PC-9 (cell line): ENCODE data around the gene CACNA1H. TPM values are rescaled to one million over a fixed set of nuclear protein-coding genes. Genes with fewer than 3 reads are reported as not detected.

ENCODE experiments used
- BruUV-seq: library from RNA; stranded (reverse); fragments of 400-500 nt; replicated peaks from 2 replicates; lab custom pipeline; 2021; lab: Mats Ljungman, UMichigan
- CTCF ChIA-PET: fragments of 300-600 bp; sonication (Branson Sonifier 250); formaldehyde crosslinking; loops from one replicate; lab custom pipeline; 2022; ENCODE audit warnings: antibody characterized with exemption; lab: Charles Lee
- POLR2A ChIA-PET: fragments of 300-600 bp; sonication (Branson Sonifier 250); formaldehyde crosslinking; loops from one replicate; lab custom pipeline; 2022; ENCODE audit warnings: antibody characterized with exemption; ENCODE audit not compliant: unreplicated experiment; lab: Charles Lee
- DNase-seq, 2 experiments: peaks; one replicate each; pipeline versions ENCODE4 v3.0.0 to v3.0.0-alpha.2; 2015 to 2022; ENCODE audit warnings: mixed read lengths in 1 of 2
- H2AFZ ChIP-seq: fragments of 200-600 bp; sonication (generic); 2 replicates; pipeline ENCODE4 v1.8.1; 2017; ENCODE audit warnings: antibody characterized with exemption
- H3F3A ChIP-seq: fragments of 200-600 bp; sonication (generic); 2 replicates; pipeline ENCODE4 v1.8.1; 2017; ENCODE audit warnings: antibody characterized with exemption, mild to moderate bottlenecking, low read depth; ENCODE audit not compliant: insufficient read depth
- H3K27ac ChIP-seq: fragments of 200-600 bp; sonication (generic); 2 replicates; pipeline ENCODE4 v1.6.1; 2016; ENCODE audit warnings: mixed run types
- H3K27me3 ChIP-seq: fragments of 200-600 bp; sonication (generic); 2 replicates; pipeline ENCODE4 v1.6.1; 2016; ENCODE audit warnings: low read depth, mixed run types; ENCODE audit not compliant: insufficient read depth
- H3K36me3 ChIP-seq: fragments of 200-600 bp; sonication (generic); 2 replicates; pipeline ENCODE4 v1.6.1; 2016; ENCODE audit warnings: low read depth, mixed run types
- H3K4me1 ChIP-seq: fragments of 200-600 bp; sonication (generic); replicated peaks from 2 replicates; pipeline ENCODE4 v1.6.1; 2016; ENCODE audit warnings: mixed run types; ENCODE audit not compliant: insufficient read depth
- H3K4me2 ChIP-seq: fragments of 200-600 bp; sonication (generic); 2 replicates; pipeline ENCODE4 v1.6.1; 2017; ENCODE audit warnings: mixed run types
- H3K4me3 ChIP-seq: fragments of 200-600 bp; sonication (generic); 2 replicates; pipeline ENCODE4 v1.6.1; 2016; ENCODE audit warnings: mixed run types
- H3K79me2 ChIP-seq: fragments of 200-600 bp; sonication (generic); 2 replicates; pipeline ENCODE4 v1.6.1; 2017; ENCODE audit warnings: low read depth, mixed run types
- H3K9me2 ChIP-seq: fragments of 200-600 bp; sonication (generic); 2 replicates; pipeline ENCODE4 v1.8.1; 2017; ENCODE audit warnings: mild to moderate bottlenecking; ENCODE audit not compliant: insufficient read depth
- H3K9me3 ChIP-seq: fragments of 200-600 bp; sonication (generic); 2 replicates; pipeline ENCODE4 v1.8.1; 2016; ENCODE audit warnings: low read depth; ENCODE audit not compliant: insufficient read depth
- H4K20me1 ChIP-seq: fragments of 200-600 bp; sonication (generic); 2 replicates; pipeline ENCODE4 v1.8.1; 2017; ENCODE audit not compliant: insufficient read depth
- EZH2 ChIP-seq: fragments of 200-600 bp; sonication (generic); IDR thresholded peaks from 2 replicates; pipeline ENCODE4 v1.8.0; 2017; ENCODE audit warnings: antibody characterized with exemption, low read depth
- intact Hi-C: fragments of 100-400 bp; cut with micrococcal nuclease; formaldehyde crosslinking; loops from one replicate; pipeline ENCODE4 v1.10.0; 2022; ENCODE audit not compliant: unreplicated experiment
- total RNA-seq: library from RNA; stranded (reverse); gene quantifications from 2 replicates; pipeline ENCODE4 v1.2.3, GENCODE V29; 2021
- TF ChIP-seq, protein P1 (sequence below): fragments of 200-600 bp; sonication (generic); conservative IDR thresholded peaks from 2 replicates; pipeline ENCODE4 v1.6.1; 2017; ENCODE audit warnings: mixed run types, antibody characterized with exemption, mild to moderate bottlenecking, moderate library complexity

The CACNA1H gene
- total RNA-seq, 1 experiment from 2014 or later, result not detected

DNA sequence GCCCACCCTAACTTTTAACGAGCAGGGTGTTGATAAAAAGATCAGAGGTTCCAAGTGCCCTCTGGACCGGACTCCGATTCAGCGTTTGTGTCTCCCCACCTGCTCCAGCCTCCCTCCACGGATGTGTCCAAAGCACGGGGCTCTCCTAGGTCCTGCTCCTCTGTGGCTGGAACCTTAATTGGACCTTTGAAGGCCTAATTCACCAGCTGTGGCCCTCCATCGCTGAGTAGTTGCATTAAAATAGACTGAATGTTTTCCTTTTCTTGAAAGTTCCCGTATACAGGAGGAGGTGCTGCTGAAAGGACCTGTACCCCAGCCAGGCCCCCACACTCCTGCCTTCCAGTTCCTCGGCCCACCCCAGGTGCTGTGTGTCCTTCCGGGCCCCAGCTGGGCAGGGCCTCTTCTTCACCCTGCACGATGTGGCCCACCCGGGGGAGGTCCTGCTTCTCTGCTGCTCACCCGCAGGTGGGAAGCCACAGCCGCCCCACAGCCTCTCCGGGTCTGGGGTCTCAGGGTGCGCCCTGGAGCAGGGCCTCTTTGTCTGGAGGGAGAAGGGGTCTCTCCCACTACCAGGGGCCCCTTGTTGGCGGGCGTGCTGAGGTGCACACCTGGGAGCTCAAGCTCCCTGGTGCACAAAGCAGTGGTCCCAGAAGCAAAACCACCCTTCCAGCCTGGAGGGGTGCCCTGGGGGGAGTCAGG lies 1.3 kb upstream of the CACNA1H start:
- Histone ChIP-seq H3K9me3 (no peaks in the 10 kb centered on the region), H3K27ac (no peak overlapping the region), H3K27me3 (peaks cover 28% of the 10 kb centered on the region), H2AFZ (no peak overlapping the region), H4K20me1 (no peaks in the 10 kb centered on the region), H3K36me3 (no peaks in the 10 kb centered on the region), H3K79me2 (no peaks in the 10 kb centered on the region), H3K9me2 (no peaks in the 10 kb centered on the region), H3K4me2 (no peak overlapping the region), H3K4me1 (no peaks in the 10 kb centered on the region), H3F3A (no peaks in the 10 kb centered on the region; the same call in 1 of the 2 replicates), H3K4me3 (no peak overlapping the region)
- DNase-seq, result no peak
- intact Hi-C loops, result no loop called here
- ChIA-PET CTCF (no interaction called here), POLR2A (no interaction called here)
- TF ChIP-seq, protein P1, sequence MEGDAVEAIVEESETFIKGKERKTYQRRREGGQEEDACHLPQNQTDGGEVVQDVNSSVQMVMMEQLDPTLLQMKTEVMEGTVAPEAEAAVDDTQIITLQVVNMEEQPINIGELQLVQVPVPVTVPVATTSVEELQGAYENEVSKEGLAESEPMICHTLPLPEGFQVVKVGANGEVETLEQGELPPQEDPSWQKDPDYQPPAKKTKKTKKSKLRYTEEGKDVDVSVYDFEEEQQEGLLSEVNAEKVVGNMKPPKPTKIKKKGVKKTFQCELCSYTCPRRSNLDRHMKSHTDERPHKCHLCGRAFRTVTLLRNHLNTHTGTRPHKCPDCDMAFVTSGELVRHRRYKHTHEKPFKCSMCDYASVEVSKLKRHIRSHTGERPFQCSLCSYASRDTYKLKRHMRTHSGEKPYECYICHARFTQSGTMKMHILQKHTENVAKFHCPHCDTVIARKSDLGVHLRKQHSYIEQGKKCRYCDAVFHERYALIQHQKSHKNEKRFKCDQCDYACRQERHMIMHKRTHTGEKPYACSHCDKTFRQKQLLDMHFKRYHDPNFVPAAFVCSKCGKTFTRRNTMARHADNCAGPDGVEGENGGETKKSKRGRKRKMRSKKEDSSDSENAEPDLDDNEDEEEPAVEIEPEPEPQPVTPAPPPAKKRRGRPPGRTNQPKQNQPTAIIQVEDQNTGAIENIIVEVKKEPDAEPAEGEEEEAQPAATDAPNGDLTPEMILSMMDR, result no peak
- no peak for TF ChIP-seq EZH2
- no TSS peak for BruUV-seq

DNA sequence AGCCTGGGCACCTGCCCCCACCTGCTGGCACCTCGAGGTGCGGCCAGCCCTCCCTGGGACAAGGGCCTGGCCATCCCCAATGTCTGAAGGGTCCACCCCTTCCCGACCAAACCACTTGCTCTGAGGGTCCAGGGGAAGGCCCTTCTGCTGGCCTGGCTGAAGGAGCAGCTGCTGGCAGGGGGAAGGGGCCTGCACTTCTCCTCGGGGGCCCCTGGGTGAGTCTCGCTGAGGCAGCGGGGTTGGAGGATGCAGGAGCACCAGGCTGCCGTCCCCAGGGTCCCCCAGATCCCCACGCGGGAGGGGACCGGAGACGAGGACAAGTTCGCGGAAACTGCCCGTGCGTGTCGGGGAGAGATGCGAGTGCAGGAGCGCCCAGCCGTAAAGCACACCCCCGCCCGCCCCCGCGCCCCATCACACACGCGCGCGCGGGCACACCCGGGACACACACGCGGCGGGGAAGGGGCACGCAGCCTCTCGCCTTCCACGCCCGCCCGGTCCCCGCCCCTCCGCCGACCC lies 725 bp upstream of the CACNA1H start:
- H3K4me2 ChIP-seq, result no peak overlapping the region
- BruUV-seq, result no TSS peak
- DNase-seq, result no peak

DNA sequence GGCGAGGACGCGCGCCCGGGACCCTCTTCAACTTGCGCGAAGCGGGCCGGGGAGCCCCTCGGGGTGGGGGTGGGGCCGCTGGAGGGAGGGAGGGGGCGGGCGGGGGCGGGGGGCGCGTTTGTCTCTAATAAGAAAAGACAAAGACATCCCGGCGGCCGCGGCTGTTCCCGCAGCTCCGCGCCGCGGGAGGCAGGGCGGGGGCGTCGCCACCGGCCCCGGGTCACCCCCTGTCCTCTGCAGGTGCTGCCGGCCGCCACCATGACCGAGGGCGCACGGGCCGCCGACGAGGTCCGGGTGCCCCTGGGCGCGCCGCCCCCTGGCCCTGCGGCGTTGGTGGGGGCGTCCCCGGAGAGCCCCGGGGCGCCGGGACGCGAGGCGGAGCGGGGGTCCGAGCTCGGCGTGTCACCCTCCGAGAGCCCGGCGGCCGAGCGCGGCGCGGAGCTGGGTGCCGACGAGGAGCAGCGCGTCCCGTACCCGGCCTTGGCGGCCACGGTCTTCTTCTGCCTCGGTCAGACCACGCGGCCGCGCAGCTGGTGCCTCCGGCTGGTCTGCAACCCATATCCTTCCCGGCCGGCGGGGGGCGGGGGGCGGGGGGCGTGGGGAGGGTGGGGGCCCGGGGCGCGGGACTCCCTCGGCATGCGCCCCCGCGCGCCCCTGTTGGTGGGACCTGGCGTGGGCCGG lies 714 bp downstream of the CACNA1H start:
- Histone ChIP-seq H3K4me3 (no peak overlapping the region), H3K9me2 (no peaks in the 10 kb centered on the region), H2AFZ (no peak overlapping the region), H3K27me3 (peaks cover 26% of the 10 kb centered on the region), H3F3A (no peaks in the 10 kb centered on the region; the same call in 1 of the 2 replicates), H3K4me1 (no peaks in the 10 kb centered on the region), H3K4me2 (no peak overlapping the region), H3K36me3 (no peaks in the 10 kb centered on the region), H4K20me1 (no peaks in the 10 kb centered on the region), H3K79me2 (no peaks in the 10 kb centered on the region), H3K9me3 (no peaks in the 10 kb centered on the region), H3K27ac (no peak overlapping the region)
- ChIA-PET CTCF (no interaction called here), POLR2A (no interaction called here)
- no peak for DNase-seq
- BruUV-seq, result no TSS peak
- TF ChIP-seq EZH2, result no peak
- TF ChIP-seq, protein P1, result no peak
- intact Hi-C loops, result no loop called here

More for the DNA sequence above, 725 bp upstream of the CACNA1H start:
- Histone ChIP-seq H3K27me3 (peaks cover 32% of the 10 kb centered on the region), H3K9me3 (no peaks in the 10 kb centered on the region), H3F3A (no peaks in the 10 kb centered on the region; the same call in 1 of the 2 replicates), H2AFZ (no peak overlapping the region), H3K27ac (no peak overlapping the region), H3K4me1 (no peaks in the 10 kb centered on the region), H3K36me3 (no peaks in the 10 kb centered on the region), H3K79me2 (no peaks in the 10 kb centered on the region), H3K9me2 (no peaks in the 10 kb centered on the region), H3K4me3 (no peak overlapping the region), H4K20me1 (no peaks in the 10 kb centered on the region)
- intact Hi-C loops, result no loop called here
- ChIA-PET CTCF (no interaction called here), POLR2A (no interaction called here)
- no peak for TF ChIP-seq EZH2
- TF ChIP-seq, protein P1, result no peak
